GM12872 (cell line): ENCODE results near the gene EIF2AK2.

Experiments
- TF ChIP-seq, protein P1 (sequence below): IDR thresholded peaks from 3 replicates; pipeline ENCODE4 v1.5.1; 2011; ENCODE audit warnings: low read depth, mild to moderate bottlenecking, low read length, moderate library complexity; ENCODE audit not compliant: insufficient read depth

The EIF2AK2 gene

DNA sequence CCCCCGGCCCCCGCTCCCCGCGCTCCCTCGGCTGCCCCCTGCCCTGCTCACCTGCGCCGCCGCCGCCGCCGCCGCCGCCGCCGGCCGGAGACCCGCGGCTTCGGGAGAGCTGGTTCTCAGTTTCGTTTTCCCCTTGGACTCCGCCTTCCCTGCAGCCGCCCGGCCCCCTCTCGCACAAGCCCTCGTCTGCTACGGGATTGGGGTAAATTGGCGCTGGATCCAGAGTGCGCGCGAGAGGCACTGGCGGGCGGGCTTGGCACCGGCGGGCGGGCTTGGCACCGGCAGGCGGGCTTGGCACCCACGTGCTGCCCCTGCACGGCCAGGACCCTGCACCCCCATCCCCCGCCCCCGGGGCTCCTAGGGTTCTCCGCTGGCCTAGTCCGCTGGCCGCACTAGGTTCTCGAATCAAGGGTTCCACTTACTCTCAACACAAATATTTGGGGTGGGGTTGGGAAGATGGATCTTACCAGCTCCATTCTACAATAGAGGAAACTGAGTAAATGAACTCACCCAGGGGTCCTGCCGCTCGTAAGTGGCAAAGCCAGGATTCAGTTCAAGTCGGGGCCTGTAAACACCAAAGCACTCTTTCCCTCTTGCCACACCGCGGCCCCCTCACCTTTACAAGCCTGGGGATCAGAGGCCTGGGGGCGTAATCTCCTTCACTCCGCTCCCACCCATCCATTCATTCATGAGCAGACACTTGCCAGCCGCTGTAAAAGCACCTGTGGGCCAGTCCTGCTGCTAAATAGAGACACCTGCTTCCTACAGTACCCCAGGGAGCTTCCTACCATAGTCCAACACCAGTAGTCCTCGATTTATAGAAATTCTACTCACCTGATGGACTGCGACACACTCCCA, at the start of gene EIF2AK2:
TSS of gene EIF2AK2 (minus strand) at position 124 of the 858 bp plus-strand sequence. CDS start 9,174 bp downstream, outside the sequence.
- TF ChIP-seq, protein P1, sequence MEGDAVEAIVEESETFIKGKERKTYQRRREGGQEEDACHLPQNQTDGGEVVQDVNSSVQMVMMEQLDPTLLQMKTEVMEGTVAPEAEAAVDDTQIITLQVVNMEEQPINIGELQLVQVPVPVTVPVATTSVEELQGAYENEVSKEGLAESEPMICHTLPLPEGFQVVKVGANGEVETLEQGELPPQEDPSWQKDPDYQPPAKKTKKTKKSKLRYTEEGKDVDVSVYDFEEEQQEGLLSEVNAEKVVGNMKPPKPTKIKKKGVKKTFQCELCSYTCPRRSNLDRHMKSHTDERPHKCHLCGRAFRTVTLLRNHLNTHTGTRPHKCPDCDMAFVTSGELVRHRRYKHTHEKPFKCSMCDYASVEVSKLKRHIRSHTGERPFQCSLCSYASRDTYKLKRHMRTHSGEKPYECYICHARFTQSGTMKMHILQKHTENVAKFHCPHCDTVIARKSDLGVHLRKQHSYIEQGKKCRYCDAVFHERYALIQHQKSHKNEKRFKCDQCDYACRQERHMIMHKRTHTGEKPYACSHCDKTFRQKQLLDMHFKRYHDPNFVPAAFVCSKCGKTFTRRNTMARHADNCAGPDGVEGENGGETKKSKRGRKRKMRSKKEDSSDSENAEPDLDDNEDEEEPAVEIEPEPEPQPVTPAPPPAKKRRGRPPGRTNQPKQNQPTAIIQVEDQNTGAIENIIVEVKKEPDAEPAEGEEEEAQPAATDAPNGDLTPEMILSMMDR, result no peak

DNA sequence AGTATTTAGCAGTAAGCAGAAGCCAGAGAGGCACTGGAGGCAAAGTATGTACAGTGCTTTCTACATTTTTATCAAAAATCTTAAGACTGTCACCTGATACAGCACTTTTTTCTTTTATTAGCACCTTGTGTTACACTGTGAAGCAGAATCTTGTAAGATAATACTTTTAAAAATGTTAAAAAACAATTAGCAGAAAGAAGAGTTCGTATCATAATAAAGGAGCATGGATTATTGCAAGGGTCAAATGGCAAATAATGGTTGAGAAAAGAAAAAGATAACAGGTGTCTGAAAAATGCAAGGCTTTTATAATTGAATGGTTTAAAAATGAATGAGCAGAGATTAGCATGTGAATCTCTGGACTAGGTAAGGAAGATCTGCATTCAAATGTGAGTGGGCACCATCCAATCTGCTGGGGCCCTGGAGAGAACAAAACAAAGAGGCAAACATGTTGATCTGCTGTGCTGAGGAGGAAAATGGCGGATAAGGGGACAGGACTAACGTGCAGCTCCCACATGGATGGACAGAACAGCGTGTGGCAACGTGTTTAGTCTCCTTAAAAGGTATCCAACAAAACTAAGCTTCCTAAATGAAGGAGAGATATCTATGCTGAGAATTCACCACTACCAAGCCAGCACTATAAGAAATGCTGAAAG, 49.0 kb upstream of the EIF2AK2 start:
- TF ChIP-seq, protein P1, result no peak

DNA sequence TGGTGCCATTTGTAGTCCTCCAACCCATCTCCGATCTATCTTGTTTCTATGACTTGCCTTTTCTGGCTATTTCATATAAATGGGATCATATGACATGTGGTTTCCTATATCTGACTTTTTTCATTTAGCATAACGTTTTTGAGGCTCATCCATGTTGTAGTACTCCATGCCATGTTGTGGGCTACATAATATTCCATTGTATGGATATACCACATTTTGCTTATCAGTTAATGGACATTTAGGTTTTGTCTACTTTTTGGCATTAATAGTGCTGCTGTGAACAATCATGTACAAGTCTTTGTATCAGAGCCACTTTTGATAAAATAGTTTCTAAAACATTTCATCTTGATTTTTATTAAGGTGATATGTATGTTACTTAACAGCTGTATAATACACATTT, 46.9 kb upstream of the EIF2AK2 start:
- TF ChIP-seq, protein P1, result no peak

DNA sequence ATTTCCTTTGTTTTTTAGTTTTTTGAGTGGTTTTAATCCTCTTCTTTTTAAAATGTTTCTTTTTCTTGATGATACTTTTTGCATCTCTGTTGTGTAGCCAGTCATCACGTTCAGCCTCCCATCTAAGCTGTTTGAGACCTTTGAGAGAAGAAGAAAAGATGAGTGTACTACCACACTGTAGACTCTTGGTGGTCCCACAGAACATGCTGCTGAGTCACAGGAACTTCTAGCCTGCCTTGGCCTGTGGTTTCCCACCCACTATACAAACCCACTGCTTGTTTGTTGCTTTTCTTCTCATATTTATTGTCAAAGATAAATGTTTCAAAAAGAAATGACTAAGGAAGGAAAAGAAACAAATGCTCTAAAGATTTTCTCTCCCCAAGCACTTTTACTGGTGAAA, 45.0 kb upstream of the EIF2AK2 start:
- TF ChIP-seq, protein P1, result no peak

DNA sequence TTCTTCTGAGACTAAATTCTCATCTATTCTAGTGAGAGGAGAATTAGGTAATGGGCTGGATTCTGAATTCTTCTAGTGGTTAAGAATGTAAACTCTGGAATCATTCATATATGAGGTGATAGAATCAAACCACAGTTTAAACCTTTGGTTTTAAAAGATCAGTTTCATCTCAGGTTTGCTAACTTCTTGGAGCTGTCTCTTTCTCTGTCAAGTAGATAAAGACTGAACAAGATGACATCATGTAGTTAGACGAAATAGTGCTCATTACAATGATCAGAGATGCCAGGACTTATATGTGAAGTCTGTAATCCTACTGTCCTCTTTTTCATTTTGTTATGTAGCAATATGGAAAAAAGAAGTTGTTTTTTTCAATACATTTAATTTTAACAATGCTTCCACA, 44.4 kb upstream of the EIF2AK2 start:
- TF ChIP-seq, protein P1, result no peak

DNA sequence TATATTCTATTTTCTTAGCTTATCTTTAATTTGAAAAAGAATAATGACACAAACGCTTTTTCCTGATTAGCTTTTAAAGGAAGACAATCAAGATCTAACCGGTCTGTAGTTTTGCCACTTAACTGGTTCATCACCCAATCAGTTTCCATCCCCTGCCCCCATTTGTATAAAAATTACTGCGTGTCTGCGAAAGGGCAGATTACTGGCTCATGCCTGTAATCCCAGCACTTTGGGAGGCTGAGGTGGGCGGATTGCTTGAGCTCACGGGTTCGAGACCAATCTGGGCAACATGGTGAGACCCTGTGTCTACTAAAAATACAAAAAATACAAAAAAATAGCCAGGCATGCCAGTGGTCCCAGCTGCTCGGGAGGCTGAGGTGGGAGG, 41.9 kb upstream of the EIF2AK2 start:
- TF ChIP-seq, protein P1, result no peak

DNA sequence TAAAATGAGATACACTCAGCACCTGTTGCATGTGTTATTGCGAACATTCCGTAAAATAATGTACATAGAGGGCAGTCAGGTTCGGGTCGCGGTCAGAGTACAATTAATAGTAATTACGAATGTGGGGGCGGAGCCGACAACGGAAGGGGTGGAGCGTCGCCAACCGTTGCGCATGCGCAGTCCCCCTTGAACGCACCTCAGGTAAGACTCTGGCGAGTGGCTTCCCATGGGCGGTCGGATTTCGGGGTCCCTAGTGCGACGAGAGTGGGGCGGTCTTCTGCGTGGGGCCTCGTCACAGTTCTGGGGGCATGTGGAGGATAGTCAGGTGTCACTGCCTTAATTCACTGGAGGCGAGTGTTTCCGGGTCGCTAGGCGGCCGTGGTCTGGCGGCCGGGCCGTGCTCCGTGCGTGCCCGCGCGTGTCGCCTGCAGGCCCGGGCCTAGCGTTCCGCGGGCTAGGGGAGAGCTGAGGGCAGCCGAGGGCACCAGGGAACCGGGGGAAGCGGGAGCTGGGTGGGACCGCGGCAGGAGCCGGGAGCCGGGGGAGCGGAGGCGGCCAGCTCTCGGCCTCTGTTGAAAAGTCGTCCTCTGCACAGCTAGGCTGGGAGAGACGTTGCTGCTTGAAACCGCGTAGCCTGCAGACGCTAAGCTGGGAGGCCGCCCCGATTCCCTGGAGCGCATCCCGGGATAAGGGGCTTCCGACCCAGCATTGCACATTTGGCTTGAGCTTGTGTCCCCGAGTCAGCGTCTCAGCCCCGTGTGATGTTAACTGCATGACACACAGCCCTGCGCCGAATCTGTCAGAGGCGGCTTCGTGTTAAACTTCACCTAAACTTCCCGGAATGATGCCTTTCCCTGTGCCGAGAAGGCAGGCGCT, 39.8 kb upstream of the EIF2AK2 start, which contains the start of gene CEBPZOS:
TSS of gene CEBPZOS (plus strand) at position 177 of the 876 bp plus-strand sequence. CDS start 3,209 bp downstream, outside the sequence.
- TF ChIP-seq, protein P1, result no peak
